ENCODE measurements around the gene BNIP1.
"Not testable (repeated sequence)": the region's sequence is repeated elsewhere in the genome, so short reads cannot be mapped to it uniquely, and the experiment has no call there.

The BNIP1 gene

GRCh38 chr5:173144200-173145176 lies at the start of gene BNIP1:
Gene BNIP1 (plus strand): TSS chr5:173144531. CDS start chr5:173144546, 15 bp downstream.
- DNase-seq (ENCODE audit: low spot score), result peak; percentile 97

GRCh38 chr5:173098787-173099186 lies 45.5 kb upstream of the BNIP1 start:
- DNase-seq (ENCODE audit: low spot score), result no peak

GRCh38 chr5:173099461-173099860 lies 44.9 kb upstream of the BNIP1 start:
- DNase-seq (ENCODE audit: low spot score), result no peak

- DNase-seq (ENCODE audit: low spot score), result no peak
Measured at GRCh38 chr5:173101245-173101644, 43.1 kb upstream of the BNIP1 start.

GRCh38 chr5:173103411-173103810 lies 40.9 kb upstream of the BNIP1 start:
- no peak for DNase-seq (ENCODE audit: low spot score)

- DNase-seq (ENCODE audit: low spot score), result no peak
Measured at GRCh38 chr5:173108914-173109313, 35.4 kb upstream of the BNIP1 start.

GRCh38 chr5:173114536-173114935 lies 29.8 kb upstream of the BNIP1 start:
- no peak for DNase-seq (ENCODE audit: low spot score)

GRCh38 chr5:173119719-173120118 lies 24.6 kb upstream of the BNIP1 start:
- no peak for DNase-seq (ENCODE audit: low spot score)

GRCh38 chr5:173123416-173123815 lies 20.9 kb upstream of the BNIP1 start:
- DNase-seq (ENCODE audit: low spot score), result no peak

GRCh38 chr5:173132166-173132565 lies 12.2 kb upstream of the BNIP1 start:
- not testable (repeated sequence) for DNase-seq (ENCODE audit: low spot score)

GRCh38 chr5:173138707-173139106 lies 5.6 kb upstream of the BNIP1 start:
- no peak for DNase-seq (ENCODE audit: low spot score)

GRCh38 chr5:173139631-173140030 lies 4.7 kb upstream of the BNIP1 start:
- no peak for DNase-seq (ENCODE audit: low spot score)

- no peak for DNase-seq (ENCODE audit: low spot score)
Measured at GRCh38 chr5:173140769-173141168, 3.6 kb upstream of the BNIP1 start.

- DNase-seq (ENCODE audit: low spot score), result no peak
Measured at GRCh38 chr5:173143567-173143966, 764 bp upstream of the BNIP1 start.

- no peak for DNase-seq (ENCODE audit: low spot score)
Measured at GRCh38 chr5:173148354-173148753, 4.0 kb downstream of the BNIP1 start.

- DNase-seq (ENCODE audit: low spot score), result no peak
Measured at GRCh38 chr5:173152547-173152946, 8.2 kb downstream of the BNIP1 start.

- DNase-seq (ENCODE audit: low spot score), result no peak
Measured at GRCh38 chr5:173153842-173154241, 9.5 kb downstream of the BNIP1 start.

- not testable (repeated sequence) for DNase-seq (ENCODE audit: low spot score)
Measured at GRCh38 chr5:173154619-173155018, 10.3 kb downstream of the BNIP1 start.

- DNase-seq (ENCODE audit: low spot score), result no peak
Measured at GRCh38 chr5:173155912-173156311, 11.6 kb downstream of the BNIP1 start.

- no peak for DNase-seq (ENCODE audit: low spot score)
Measured at GRCh38 chr5:173158366-173158765, 14.0 kb downstream of the BNIP1 start.

- no peak for DNase-seq (ENCODE audit: low spot score)
Measured at GRCh38 chr5:173159256-173159655, 14.9 kb downstream of the BNIP1 start.

- DNase-seq (ENCODE audit: low spot score), result no peak
Measured at GRCh38 chr5:173161148-173161547, 16.8 kb downstream of the BNIP1 start.

- DNase-seq (ENCODE audit: low spot score), result no peak
Measured at GRCh38 chr5:173163219-173163618, 18.9 kb downstream of the BNIP1 start.

Measured in germinal center (tissue), 1 donor.